ENCODE results near the gene RFX2. TPM values are rescaled to one million over a fixed set of nuclear protein-coding genes. Genes with fewer than 3 reads are reported as not detected.

Gene RFX2
- total RNA-seq, 4 donors from 2014 or later: 0.31 to 10.5 (median 2.2) TPM

DNA sequence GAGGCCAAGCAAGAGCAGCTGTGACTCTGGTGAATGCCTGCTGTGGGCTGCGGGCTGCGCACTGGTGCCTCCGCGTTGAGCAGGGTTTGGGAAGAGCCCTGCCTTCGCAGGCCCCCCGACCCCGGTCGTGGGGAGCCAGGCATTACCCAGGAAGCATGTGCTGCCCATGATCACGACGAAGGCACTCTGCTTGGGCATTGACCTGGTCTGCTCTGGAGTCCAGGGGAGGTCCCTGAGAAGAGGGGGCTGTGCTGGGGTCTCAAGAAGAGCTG, 151.5 kb downstream of the RFX2 start:
- no peak for DNase-seq
- Histone ChIP-seq H3K36me3 (no peaks in the 10 kb centered on the region), H3K4me1 (peaks cover 66 to 76% of the 10 kb centered on the region in 2 donors), H3K4me3 (no peak overlapping the region), H3K27ac (no peak overlapping the region), H3K27me3 (no peaks in the 10 kb centered on the region), H3K9me3 (no peaks in the 10 kb centered on the region)
- TF ChIP-seq CTCF (IDR thresholded peaks at IDR 0.05 in 4 of 5, conservative IDR thresholded peaks at IDR 0.05 in 1 of 5): no peak
- in situ Hi-C loops (cut with MboI; ENCODE audit: low sequenced_read_pairs in 4 of 4): no loop called here
- no peak for ATAC-seq
- intact Hi-C loops (cut with DNase I; ENCODE audit: low total_unique reads): no loop called here

GRCh38 chr19:5958074-5958850, 152.0 kb downstream of the RFX2 start:
- intact Hi-C loops (cut with DNase I; ENCODE audit: low total_unique reads) (no loop called here), in situ Hi-C loops (cut with MboI; ENCODE audit: low sequenced_read_pairs in 4 of 4) (no loop called here)
- Histone ChIP-seq H3K4me3 (no peak overlapping the region), H3K4me1 (peaks cover 72 to 81% of the 10 kb centered on the region in 2 donors), H3K27ac (no peak overlapping the region), H3K9me3 (no peaks in the 10 kb centered on the region), H3K36me3 (no peaks in the 10 kb centered on the region), H3K27me3 (no peaks in the 10 kb centered on the region)
- DNase-seq (no peak), ATAC-seq (no peak)
- TF ChIP-seq CTCF (IDR thresholded peaks at IDR 0.05 in 4 of 5, conservative IDR thresholded peaks at IDR 0.05 in 1 of 5) (no peak), POLR2A (IDR thresholded peaks at IDR 0.05) (no peak)

DNA sequence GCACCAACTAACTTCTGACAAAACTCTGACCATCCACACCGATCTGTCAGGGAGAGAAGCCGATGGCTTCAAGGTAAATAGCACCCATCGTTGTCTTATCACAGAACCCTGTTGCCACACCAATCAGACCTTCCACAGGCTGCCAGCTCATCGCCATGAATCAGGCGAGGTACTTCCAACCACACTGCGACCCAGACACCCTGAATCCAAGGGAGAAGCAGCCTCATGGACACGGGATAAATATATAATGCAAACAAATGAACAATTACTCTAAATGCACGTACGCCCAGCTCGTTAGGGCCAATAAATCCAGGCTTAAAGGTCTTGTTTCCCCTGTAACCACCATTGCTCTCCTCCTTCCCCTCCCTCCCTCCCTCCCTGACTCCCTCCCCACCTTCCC, 153.1 kb downstream of the RFX2 start:
- no peaks in the 10 kb centered on the region for H3K36me3 ChIP-seq
- ATAC-seq (no peak), DNase-seq (no peak)
- in situ Hi-C loops (cut with MboI; ENCODE audit: low sequenced_read_pairs in 4 of 4): no loop called here
- H3K9me3 ChIP-seq: no peaks in the 10 kb centered on the region
- H3K27me3 ChIP-seq: no peaks in the 10 kb centered on the region
- intact Hi-C loops (cut with DNase I; ENCODE audit: low total_unique reads): no loop called here
- TF ChIP-seq CTCF (IDR thresholded peaks at IDR 0.05 in 4 of 5, conservative IDR thresholded peaks at IDR 0.05 in 1 of 5) (no peak), POLR2A (IDR thresholded peaks at IDR 0.05) (no peak)
- H3K4me3 ChIP-seq: no peak overlapping the region
- peaks cover 72 to 85% of the 10 kb centered on the region in 2 donors for H3K4me1 ChIP-seq
- H3K27ac ChIP-seq: no peak overlapping the region

GRCh38 chr19:5956728-5957127, 153.6 kb downstream of the RFX2 start:
- intact Hi-C loops (cut with DNase I; ENCODE audit: low total_unique reads): no loop called here
- Histone ChIP-seq H3K27ac (no peak overlapping the region), H3K27me3 (no peaks in the 10 kb centered on the region), H3K36me3 (no peaks in the 10 kb centered on the region), H3K4me3 (no peak overlapping the region), H3K9me3 (no peaks in the 10 kb centered on the region), H3K4me1 (peaks cover 71 to 85% of the 10 kb centered on the region in 2 donors)
- in situ Hi-C loops (cut with MboI; ENCODE audit: low sequenced_read_pairs in 4 of 4): no loop called here
- TF ChIP-seq CTCF (IDR thresholded peaks at IDR 0.05 in 4 of 5, conservative IDR thresholded peaks at IDR 0.05 in 1 of 5) (no peak), POLR2A (IDR thresholded peaks at IDR 0.05) (no peak)
- ATAC-seq (no peak), DNase-seq (no peak)

GRCh38 chr19:5956323-5956722, 154.0 kb downstream of the RFX2 start:
- Histone ChIP-seq H3K4me1 (peaks cover 71 to 84% of the 10 kb centered on the region in 2 donors), H3K27me3 (no peaks in the 10 kb centered on the region), H3K9me3 (no peaks in the 10 kb centered on the region), H3K36me3 (no peaks in the 10 kb centered on the region), H3K27ac (no peak overlapping the region), H3K4me3 (no peak overlapping the region)
- TF ChIP-seq CTCF (IDR thresholded peaks at IDR 0.05 in 4 of 5, conservative IDR thresholded peaks at IDR 0.05 in 1 of 5) (no peak), POLR2A (IDR thresholded peaks at IDR 0.05) (no peak)
- intact Hi-C loops (cut with DNase I; ENCODE audit: low total_unique reads) (no loop called here), in situ Hi-C loops (cut with MboI; ENCODE audit: low sequenced_read_pairs in 4 of 4) (no loop called here)
- DNase-seq: no peak
- ATAC-seq: no peak

Data from gastrocnemius medialis (tissue), 4 donors.